Esophagus squamous epithelium (tissue), 5 donors: ENCODE results near the gene SPECC1. TPM values are rescaled to one million over a fixed set of nuclear protein-coding genes. Genes with fewer than 3 reads are reported as not detected.

Experiments
- DNase-seq: peaks from one replicate; lab custom pipeline; 2025; lab: John Stamatoyannopoulos, UW
- H3K27ac ChIP-seq, 4 donors: fragments of 200-600 bp; sonication (generic); one replicate each; pipeline ENCODE4 v1.5.1; 2016 to 2019; ENCODE audit warnings: mild to moderate bottlenecking in 1 of 4
- H3K27me3 ChIP-seq, 4 donors: fragments of 200-600 bp; sonication (generic); 1 replicate in 3 of 4; 2 replicates in 1 of 4; pipeline versions ENCODE4 v1.5.1 to v1.6.0; 2017 to 2021; ENCODE audit warnings: antibody characterized with exemption in 1 of 4
- H3K36me3 ChIP-seq, 3 donors: fragments of 200-600 bp; sonication (generic); one replicate each; pipeline ENCODE4 v1.5.1; 2016 to 2019
- H3K4me1 ChIP-seq, 3 donors: fragments of 200-600 bp; sonication (generic); one replicate each; pipeline ENCODE4 v1.5.1; 2017 to 2019
- H3K4me3 ChIP-seq, 4 donors: fragments of 200-600 bp; sonication (generic); 1 replicate in 3 of 4; 2 replicates in 1 of 4; pipeline ENCODE4 v1.5.1; 2016 to 2019; ENCODE audit warnings: mild to moderate bottlenecking in 2 of 4, moderate library complexity in 1 of 4
- H3K9me3 ChIP-seq, 3 donors: fragments of 200-600 bp; sonication (generic); one replicate each; pipeline ENCODE4 v1.5.1; 2016 to 2019
- CTCF ChIP-seq, 6 experiments: fragments of 450-650 bp in 4 of 6; fragments of 200-600 bp in 2 of 6; sonication (generic) in 2 of 6; IDR thresholded peaks; one replicate each; pipeline ENCODE4 v1.5.1; 2016 to 2019; ENCODE audit warnings: antibody characterized with exemption in 6 of 6, mild to moderate bottlenecking in 4 of 6, moderate library complexity in 4 of 6
- POLR2A ChIP-seq, 4 donors: fragments of 450-650 bp; IDR thresholded peaks; one replicate each; pipeline ENCODE4 v1.6.1; 2017; ENCODE audit warnings: antibody characterized with exemption in 4 of 4, mild to moderate bottlenecking in 4 of 4, moderate library complexity in 3 of 4
- WGBS, 2 donors: methylation state at CpG; one replicate each; pipeline ENCODE4 v1.1.5; 2018; 5-methylcytosine and 5-hydroxymethylcytosine counted together
- intact Hi-C: fragments of 100-400 bp; cut with DNase I; formaldehyde crosslinking; loops from one replicate; pipeline ENCODE4 v1.15.0; 2022
- total RNA-seq, 4 donors: library from RNA; depleted of rRNA; stranded (reverse); fragments of >200 nt; gene quantifications; one replicate each; pipeline ENCODE4 v1.1.0, GENCODE V29; 2016
- donor health status: DM: yes; HTN: yes; CAD: no.

The SPECC1 gene
- total RNA-seq, 4 donors from 2014 or later: 13.8 to 29.6 (median 19.0) TPM

GRCh38 chr17:20281860-20282259 lies 272.7 kb downstream of the SPECC1 start:
- H3K4me1 ChIP-seq: no peaks in the 10 kb centered on the region
- intact Hi-C loops: no loop called here
- no peaks in the 10 kb centered on the region for H3K36me3 ChIP-seq
- no peak for TF ChIP-seq CTCF (IDR thresholded peaks at IDR 0.05)
- TF ChIP-seq POLR2A (IDR thresholded peaks at IDR 0.05): no peak
- 61 to 64% methylated on average over 10 to 11 of the region's 11 CpGs for WGBS, 2 donors
- H3K27me3 ChIP-seq: no peaks in the 10 kb centered on the region
- no peak overlapping the region for H3K27ac ChIP-seq
- no peak for DNase-seq
- H3K9me3 ChIP-seq: no peaks in the 10 kb centered on the region
- no peak overlapping the region for H3K4me3 ChIP-seq

GRCh38 chr17:20282526-20283308 lies 273.6 kb downstream of the SPECC1 start:
- Histone ChIP-seq H3K27me3 (no peaks in the 10 kb centered on the region), H3K4me3 (no peak overlapping the region), H3K27ac (no peak overlapping the region), H3K36me3 (no peaks in the 10 kb centered on the region), H3K4me1 (no peaks in the 10 kb centered on the region), H3K9me3 (no peaks in the 10 kb centered on the region)
- DNase-seq: no peak
- intact Hi-C loops: no loop called here
- no peak for TF ChIP-seq POLR2A (IDR thresholded peaks at IDR 0.05)
- no peak for TF ChIP-seq CTCF (IDR thresholded peaks at IDR 0.05)
- WGBS, 2 donors: 89 to 92% methylated on average over 9 of the region's 9 CpGs

- WGBS, 2 donors: 79 to 81% methylated on average over 3 of the region's 3 CpGs
Observed at GRCh38 chr17:20284022-20284421, 274.9 kb downstream of the SPECC1 start.

GRCh38 chr17:20284570-20285295 lies 275.6 kb downstream of the SPECC1 start:
- WGBS, 2 donors: 79 to 89% methylated on average over 5 to 6 of the region's 6 CpGs
- Histone ChIP-seq H3K27ac (no peak overlapping the region), H3K36me3 (no peaks in the 10 kb centered on the region), H3K4me1 (no peaks in the 10 kb centered on the region), H3K27me3 (no peaks in the 10 kb centered on the region), H3K4me3 (no peak overlapping the region), H3K9me3 (no peaks in the 10 kb centered on the region)
- DNase-seq: no peak
- TF ChIP-seq CTCF (IDR thresholded peaks at IDR 0.05) (no peak), POLR2A (IDR thresholded peaks at IDR 0.05) (no peak)
- intact Hi-C loops: no loop called here

More at GRCh38 chr17:20284022-20284421, 274.9 kb downstream of the SPECC1 start:
- no peak for DNase-seq
- TF ChIP-seq CTCF (IDR thresholded peaks at IDR 0.05) (no peak), POLR2A (IDR thresholded peaks at IDR 0.05) (no peak)
- Histone ChIP-seq H3K9me3 (no peaks in the 10 kb centered on the region), H3K27ac (no peak overlapping the region), H3K27me3 (no peaks in the 10 kb centered on the region), H3K4me1 (no peaks in the 10 kb centered on the region), H3K36me3 (no peaks in the 10 kb centered on the region), H3K4me3 (no peak overlapping the region)
- intact Hi-C loops: no loop called here

- no peak for DNase-seq
Observed at GRCh38 chr17:20289984-20290383, 280.8 kb downstream of the SPECC1 start.

More at GRCh38 chr17:20289984-20290383, 280.8 kb downstream of the SPECC1 start:
- H3K27ac ChIP-seq: no peak overlapping the region
- no peaks in the 10 kb centered on the region for H3K9me3 ChIP-seq
- WGBS, 2 donors: 86 to 93% methylated on average over 3 of the region's 3 CpGs
- H3K27me3 ChIP-seq: no peaks in the 10 kb centered on the region
- no peak overlapping the region for H3K4me3 ChIP-seq
- no peaks in the 10 kb centered on the region for H3K4me1 ChIP-seq
- intact Hi-C loops: no loop called here
- no peaks in the 10 kb centered on the region for H3K36me3 ChIP-seq
- no peak for TF ChIP-seq CTCF (IDR thresholded peaks at IDR 0.05)
- no peak for TF ChIP-seq POLR2A (IDR thresholded peaks at IDR 0.05)
